ENCODE data around the gene ZNF346. TPM values are rescaled to one million over a fixed set of nuclear protein-coding genes. Genes with fewer than 3 reads are reported as not detected.

The ZNF346 gene
- total RNA-seq, 1 donor from 2014 or later = 7.1 TPM

DNA sequence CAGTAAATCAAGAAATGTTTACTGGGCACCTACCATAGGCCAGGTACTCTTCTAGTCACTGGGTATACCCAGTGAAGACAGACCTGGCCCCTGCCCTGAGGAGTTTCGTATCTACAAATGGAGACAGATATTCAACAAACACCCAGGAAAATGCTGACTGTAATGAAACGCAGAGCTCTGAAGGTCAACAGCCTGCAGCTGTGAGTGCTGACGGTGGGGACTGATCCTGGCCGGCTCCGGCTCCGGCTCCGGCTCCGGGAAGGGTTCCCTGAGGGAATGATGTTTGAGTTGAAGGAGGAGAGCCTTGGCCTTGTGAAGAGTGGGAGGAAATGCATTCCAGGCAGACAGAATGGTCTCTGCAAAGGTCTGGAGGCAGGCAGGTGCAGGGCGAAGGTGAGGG, 87.3 kb downstream of the ZNF346 start:
- no peak for FAIRE-seq
- no peak for DNase-seq (ENCODE audit: low read depth)
- Histone ChIP-seq H3K27me3 (ENCODE audit: control insufficient read depth, insufficient read depth, low read length) (no peaks in the 10 kb centered on the region), H3K4me3 (ENCODE audit: low read depth, low read length) (no peak overlapping the region), H3K36me3 (ENCODE audit: control insufficient read depth, insufficient read depth, low read length) (no peaks in the 10 kb centered on the region)
- TF ChIP-seq, protein P1, sequence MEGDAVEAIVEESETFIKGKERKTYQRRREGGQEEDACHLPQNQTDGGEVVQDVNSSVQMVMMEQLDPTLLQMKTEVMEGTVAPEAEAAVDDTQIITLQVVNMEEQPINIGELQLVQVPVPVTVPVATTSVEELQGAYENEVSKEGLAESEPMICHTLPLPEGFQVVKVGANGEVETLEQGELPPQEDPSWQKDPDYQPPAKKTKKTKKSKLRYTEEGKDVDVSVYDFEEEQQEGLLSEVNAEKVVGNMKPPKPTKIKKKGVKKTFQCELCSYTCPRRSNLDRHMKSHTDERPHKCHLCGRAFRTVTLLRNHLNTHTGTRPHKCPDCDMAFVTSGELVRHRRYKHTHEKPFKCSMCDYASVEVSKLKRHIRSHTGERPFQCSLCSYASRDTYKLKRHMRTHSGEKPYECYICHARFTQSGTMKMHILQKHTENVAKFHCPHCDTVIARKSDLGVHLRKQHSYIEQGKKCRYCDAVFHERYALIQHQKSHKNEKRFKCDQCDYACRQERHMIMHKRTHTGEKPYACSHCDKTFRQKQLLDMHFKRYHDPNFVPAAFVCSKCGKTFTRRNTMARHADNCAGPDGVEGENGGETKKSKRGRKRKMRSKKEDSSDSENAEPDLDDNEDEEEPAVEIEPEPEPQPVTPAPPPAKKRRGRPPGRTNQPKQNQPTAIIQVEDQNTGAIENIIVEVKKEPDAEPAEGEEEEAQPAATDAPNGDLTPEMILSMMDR (IDR thresholded peaks at IDR 0.05; ENCODE audit: insufficient read depth, low read length, severe bottlenecking) = no peak

DNA sequence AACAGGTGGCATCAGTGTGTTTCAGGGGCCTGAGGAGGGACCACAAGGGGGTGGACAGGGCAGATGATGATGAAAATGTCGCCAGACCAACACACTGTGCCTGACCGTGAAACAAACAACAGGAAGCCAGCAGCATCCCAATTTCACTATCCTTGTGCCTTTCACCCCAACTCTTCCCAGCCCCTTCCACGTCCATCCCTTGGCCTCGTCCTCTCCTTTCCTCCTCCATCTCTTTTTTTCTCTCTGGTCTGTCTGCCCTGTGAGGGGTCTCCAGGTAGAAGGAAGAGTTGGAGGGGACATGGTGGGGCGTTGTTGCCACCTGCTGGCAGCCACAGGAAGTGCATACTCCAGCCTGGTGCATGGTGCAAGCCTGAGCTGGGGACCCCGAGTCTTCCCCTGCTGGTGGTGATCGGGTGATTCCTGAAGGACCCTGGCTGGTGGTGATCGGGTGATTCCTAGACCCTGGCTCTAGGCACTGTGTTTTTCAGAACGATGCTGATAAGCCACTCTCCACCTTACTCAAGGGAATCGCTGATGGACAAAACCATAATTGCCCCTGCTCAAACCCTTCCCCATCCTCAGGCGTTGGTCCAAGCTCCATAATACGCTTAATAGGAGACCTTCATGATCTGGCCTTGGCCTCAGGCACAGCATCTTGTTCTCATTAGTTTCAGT, 89.4 kb downstream of the ZNF346 start:
- Histone ChIP-seq H3K27me3 (ENCODE audit: control insufficient read depth, insufficient read depth, low read length) (no peaks in the 10 kb centered on the region), H3K36me3 (ENCODE audit: control insufficient read depth, insufficient read depth, low read length) (no peaks in the 10 kb centered on the region), H3K4me3 (ENCODE audit: low read depth, low read length) (no peak overlapping the region)
- TF ChIP-seq, protein P1 (IDR thresholded peaks at IDR 0.05; ENCODE audit: insufficient read depth, low read length, severe bottlenecking) = peak; percentile 98
- DNase-seq (ENCODE audit: low read depth) (peak; percentile 28), FAIRE-seq (no peak)

DNA sequence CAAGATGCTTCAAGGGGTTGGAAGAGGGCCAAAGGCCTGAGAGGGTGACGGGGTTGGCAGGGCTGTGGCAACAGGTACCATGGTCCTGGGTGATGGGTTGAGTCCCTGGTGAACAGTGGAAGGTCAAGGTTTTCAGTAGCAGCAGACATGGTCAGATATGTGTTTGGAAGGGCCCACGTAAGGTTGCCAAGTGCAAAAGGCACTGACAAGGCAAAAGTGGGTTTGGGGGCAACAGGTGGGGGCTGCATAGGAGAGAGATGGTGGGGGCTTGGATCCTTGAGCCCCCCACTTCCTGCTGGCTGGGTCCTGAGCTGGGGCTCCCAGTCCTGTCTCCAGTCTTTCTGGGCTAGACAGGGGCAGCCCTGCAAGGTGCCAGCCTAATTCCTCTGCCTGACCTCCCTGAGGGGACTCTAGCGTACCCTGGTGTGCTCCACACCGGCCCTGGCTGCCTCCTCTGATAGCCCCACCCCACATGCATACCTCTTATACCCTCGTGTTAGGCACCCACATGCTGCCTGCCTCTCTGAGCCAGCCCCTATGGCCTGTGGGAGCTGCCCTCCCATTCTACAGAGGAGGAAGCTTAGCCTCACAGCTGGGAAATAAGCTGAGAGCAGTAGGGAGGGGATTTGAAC, 90.2 kb downstream of the ZNF346 start:
- Histone ChIP-seq H3K36me3 (ENCODE audit: control insufficient read depth, insufficient read depth, low read length) (no peaks in the 10 kb centered on the region), H3K4me3 (ENCODE audit: low read depth, low read length) (no peak overlapping the region), H3K27me3 (ENCODE audit: control insufficient read depth, insufficient read depth, low read length) (no peaks in the 10 kb centered on the region)
- no peak for DNase-seq (ENCODE audit: low read depth)
- TF ChIP-seq, protein P1 (IDR thresholded peaks at IDR 0.05; ENCODE audit: insufficient read depth, low read length, severe bottlenecking) = no peak
- no peak for FAIRE-seq

DNA sequence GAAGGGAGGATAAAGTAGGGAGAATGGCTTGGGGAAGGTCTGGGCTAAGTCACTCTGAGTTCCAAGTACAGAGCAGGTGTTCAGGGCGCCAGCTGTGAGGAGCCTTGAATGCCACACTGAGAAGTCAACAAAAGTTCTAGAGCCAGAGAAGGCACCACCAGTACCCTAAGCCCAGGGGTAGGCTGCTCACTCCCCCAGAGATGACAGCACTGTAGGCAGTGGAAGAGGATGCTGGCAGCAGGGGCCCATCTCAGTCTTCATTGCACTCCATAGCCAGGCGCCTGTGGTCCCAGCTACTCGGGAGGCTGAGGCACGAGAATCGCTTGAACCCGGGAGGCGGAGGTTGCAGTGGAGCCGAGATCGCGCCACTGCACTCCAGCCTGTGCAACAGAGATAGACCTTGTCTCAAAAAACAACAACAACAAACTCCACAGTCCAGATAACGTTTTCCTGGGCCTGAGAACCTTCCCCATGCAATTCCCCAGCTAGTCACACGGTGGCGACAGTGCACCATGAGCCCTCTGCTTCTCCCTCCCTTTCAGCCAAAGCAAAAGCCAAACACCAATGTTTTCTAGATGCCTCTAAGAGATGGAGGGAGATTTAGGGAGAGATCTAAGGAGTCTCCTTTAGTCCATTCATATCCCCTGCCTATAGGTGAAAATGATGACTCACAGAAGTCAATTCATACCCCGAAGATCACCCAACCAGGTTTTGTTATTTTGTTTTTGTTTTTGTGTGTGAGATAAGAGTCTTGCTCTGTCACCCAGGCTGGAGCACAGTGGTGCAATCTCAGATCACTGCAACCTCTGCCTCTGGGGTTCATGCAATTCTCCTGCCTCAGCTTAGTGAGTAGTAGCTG, 91.3 kb downstream of the ZNF346 start:
- no peaks in the 10 kb centered on the region for H3K27me3 ChIP-seq (ENCODE audit: control insufficient read depth, insufficient read depth, low read length)
- FAIRE-seq (peak; percentile 40), DNase-seq (ENCODE audit: low read depth) (peak; percentile 58)
- no peaks in the 10 kb centered on the region for H3K36me3 ChIP-seq (ENCODE audit: control insufficient read depth, insufficient read depth, low read length)
- TF ChIP-seq, protein P1 (IDR thresholded peaks at IDR 0.05; ENCODE audit: insufficient read depth, low read length, severe bottlenecking) = peak; percentile 97
- no peak overlapping the region for H3K4me3 ChIP-seq (ENCODE audit: low read depth, low read length)

DNA sequence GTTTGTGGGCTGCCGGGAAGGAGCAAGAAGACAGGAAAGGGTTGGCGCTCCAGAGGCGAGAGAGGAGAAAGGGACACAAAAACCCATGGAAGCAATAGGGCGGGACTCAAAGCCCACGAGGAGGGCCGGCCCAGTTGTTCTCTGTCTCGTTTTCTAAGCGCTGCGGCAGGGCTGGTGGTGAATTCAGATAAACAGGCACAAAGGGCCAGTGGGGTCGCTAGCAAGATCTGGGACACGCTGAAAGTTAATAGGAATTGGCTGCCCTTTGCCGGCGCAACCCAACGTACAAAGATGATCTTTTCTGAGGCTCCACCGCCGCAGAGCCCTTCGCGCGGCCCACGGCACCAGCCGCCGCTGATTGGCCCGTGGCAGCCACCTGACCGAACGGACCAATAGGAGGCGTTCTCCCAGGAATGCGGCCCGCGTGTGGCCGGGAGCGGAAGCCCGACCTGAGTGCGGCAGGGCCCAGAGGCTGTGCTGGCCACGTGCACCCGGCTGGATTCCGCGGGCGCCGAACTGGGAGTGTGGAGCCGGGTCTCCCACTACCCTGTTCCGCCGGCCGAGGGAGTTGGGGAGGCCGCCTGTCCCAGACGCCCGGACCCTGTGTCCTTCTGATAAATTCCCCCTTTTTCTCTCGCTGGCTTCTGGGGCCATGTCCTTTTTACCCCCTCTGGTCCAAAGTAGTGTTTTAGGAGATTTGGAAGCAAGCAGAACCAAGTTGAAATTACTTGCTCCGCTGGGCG, 94.3 kb downstream of the ZNF346 start:
- H3K4me3 ChIP-seq (ENCODE audit: low read depth, low read length) = no peak overlapping the region
- peak; percentile 34 for DNase-seq (ENCODE audit: low read depth)
- no peak for FAIRE-seq
- TF ChIP-seq, protein P1 (IDR thresholded peaks at IDR 0.05; ENCODE audit: insufficient read depth, low read length, severe bottlenecking) = no peak
- H3K27me3 ChIP-seq (ENCODE audit: control insufficient read depth, insufficient read depth, low read length) = no peaks in the 10 kb centered on the region
- no peaks in the 10 kb centered on the region for H3K36me3 ChIP-seq (ENCODE audit: control insufficient read depth, insufficient read depth, low read length)
